HFFc6 (cell line): ENCODE measurements around the gene LZTS3. TPM values are rescaled to one million over a fixed set of nuclear protein-coding genes. Genes with fewer than 3 reads are reported as not detected.
"Not testable (repeated sequence)": the region's sequence is repeated elsewhere in the genome, so short reads cannot be mapped to it uniquely, and the experiment has no call there.

Experiments used
- DNase-seq: peaks from one replicate; pipeline ENCODE4 v3.0.0-alpha.2; 2018
- H3K27ac Mint-ChIP-seq: 2 replicates; pipeline ENCODE4 v1.8.0; 2020; ENCODE audit warnings: mild to moderate bottlenecking, mixed read lengths
- H3K27me3 Mint-ChIP-seq: 2 replicates; pipeline ENCODE4 v1.8.0; 2021; ENCODE audit warnings: mild to moderate bottlenecking, moderate library complexity, mixed read lengths; ENCODE audit not compliant: insufficient read depth
- H3K36me3 Mint-ChIP-seq: 2 replicates; pipeline ENCODE4 v1.8.0; 2021; ENCODE audit warnings: low read depth, mixed read lengths
- H3K4me1 Mint-ChIP-seq: 2 replicates; pipeline ENCODE4 v1.8.0; 2020; ENCODE audit warnings: low read depth, mixed read lengths
- H3K4me3 Mint-ChIP-seq: 2 replicates; pipeline ENCODE4 v1.8.0; 2020; ENCODE audit warnings: mild to moderate bottlenecking, moderate library complexity, mixed read lengths
- H3K9me3 Mint-ChIP-seq: 2 replicates; pipeline ENCODE4 v1.8.0; 2020; ENCODE audit warnings: mild to moderate bottlenecking, mixed read lengths
- CTCF ChIP-seq: fragments of 200-600 bp; sonication (generic); IDR thresholded peaks from 2 replicates; pipeline ENCODE4 v1.5.0; 2021; ENCODE audit warnings: antibody characterized with exemption, mild to moderate bottlenecking
- total RNA-seq, 6 experiments: library from RNA; stranded (reverse); fragmentation: NEBNext Ultra II Directional; extraction: Animal tissue kit (Norgen Biotek cat#: 25700); gene quantifications; 2 replicates in 1 of 6; 3 replicates in 5 of 6; pipeline ENCODE4 v1.2.3, GENCODE V29; 2021

The LZTS3 gene
- total RNA-seq, 6 experiments from 2014 or later = 2.7 to 6.1 (median 3.0) TPM

DNA sequence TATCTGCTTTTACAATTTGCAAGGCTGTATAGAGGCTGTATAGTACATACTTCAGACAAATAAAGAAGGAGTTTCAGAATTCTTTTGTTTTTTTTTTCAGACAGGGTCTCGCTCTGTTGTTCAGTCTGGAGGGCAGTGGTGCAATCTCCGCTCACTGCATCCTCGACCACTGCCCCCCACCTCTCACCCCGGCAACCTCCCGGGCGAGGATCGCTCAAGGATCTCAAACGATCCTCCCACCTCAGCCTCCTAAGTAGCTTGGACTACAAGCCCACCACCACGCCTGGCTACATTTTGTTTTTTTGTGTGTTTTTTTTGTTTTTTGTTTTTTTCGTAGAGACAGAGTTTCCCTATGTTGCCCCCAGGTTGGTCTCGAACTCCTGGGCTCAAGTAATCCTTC lies 15.5 kb downstream of the LZTS3 start:
- Mint-ChIP-seq H3K36me3 (peaks cover 12% of the 10 kb centered on the region; the same call in 1 of the 2 replicates), H3K27me3 (peaks cover 4% of the 10 kb centered on the region), H3K4me3 (peak overlapping the region; percentile 99), H3K4me1 (peaks cover 20% of the 10 kb centered on the region), H3K9me3 (no peaks in the 10 kb centered on the region), H3K27ac (peak overlapping the region; percentile 71)
- TF ChIP-seq CTCF = no peak
- no peak for DNase-seq

DNA sequence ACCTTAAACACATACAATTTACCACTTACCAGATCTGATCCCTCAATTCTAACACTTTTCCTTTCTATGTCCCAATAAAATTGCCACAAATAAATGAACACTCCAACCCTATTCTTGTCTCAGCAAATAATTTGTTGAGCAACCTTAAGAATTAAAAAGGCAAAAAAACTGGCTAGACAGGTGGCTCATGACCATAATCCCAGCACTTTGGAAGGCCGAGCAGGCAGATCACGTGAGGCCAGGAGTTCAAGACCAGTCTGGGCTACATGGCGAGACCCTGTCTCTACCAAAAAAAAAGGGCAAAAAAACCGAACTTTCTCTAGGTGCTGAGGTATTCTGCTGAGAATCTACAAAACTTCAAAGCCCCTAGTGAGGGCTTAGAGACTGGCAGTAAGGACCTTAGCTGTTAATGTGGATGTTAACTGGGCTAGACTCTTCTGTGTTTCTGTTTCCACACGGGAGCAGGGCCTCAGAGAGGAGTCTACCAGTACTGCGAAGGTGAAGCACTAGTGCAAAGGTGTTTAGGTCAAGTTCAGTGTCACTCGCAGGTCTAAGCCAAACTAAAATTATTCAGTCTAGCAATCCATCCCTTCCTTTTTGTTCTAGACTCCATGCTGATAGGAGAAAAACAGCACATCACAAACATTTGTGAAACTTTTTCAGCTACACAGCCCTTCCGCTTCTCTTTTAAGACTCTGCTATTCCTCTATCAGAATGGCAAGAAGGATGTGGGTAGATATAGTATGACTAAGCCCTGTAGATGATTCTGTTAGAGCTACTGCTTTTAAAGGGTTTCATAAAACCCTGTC lies 16.3 kb downstream of the LZTS3 start:
- no peak for DNase-seq
- Mint-ChIP-seq H3K4me1 (peaks cover 26% of the 10 kb centered on the region), H3K36me3 (peaks cover 12% of the 10 kb centered on the region; the same call in 1 of the 2 replicates), H3K9me3 (no peaks in the 10 kb centered on the region), H3K27ac (peak overlapping the region; percentile 71), H3K4me3 (peak overlapping the region; percentile 99), H3K27me3 (peaks cover 4% of the 10 kb centered on the region)
- TF ChIP-seq CTCF = no peak

DNA sequence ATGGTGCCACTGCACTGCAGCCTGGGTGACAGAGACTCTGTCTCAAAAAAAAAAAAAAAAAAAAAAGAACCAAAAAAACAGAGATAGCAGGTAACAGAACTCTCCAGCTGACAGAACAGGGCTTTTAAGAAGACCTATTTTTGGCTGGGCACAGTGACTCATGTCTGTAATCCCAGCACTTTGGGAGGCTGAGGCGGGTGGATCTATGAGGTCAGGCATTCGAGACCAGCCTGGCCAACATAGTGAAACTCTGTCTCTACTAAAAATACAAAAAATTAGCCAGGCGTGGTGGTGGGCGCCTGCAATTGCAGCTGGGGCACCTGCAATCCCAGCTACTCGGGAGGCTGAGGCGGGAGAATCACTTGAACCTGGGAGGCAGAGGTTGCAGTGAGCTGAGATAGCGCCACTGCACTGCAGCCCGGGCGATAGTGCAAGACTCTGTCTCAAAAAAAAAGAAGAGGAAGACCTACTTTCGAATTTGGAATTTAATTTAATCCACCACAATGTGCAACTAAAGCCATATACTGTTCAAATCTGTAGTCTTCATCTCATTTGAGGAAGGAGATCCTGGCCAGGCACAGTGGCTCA lies 21.2 kb downstream of the LZTS3 start:
- H3K27ac Mint-ChIP-seq = peak overlapping the region; percentile 40; the same call in 1 of the 2 replicates
- H3K9me3 Mint-ChIP-seq, H3K27me3 Mint-ChIP-seq, H3K4me3 Mint-ChIP-seq: not testable (repeated sequence)
- peaks cover 21% of the 10 kb centered on the region for H3K4me1 Mint-ChIP-seq
- peak; percentile 36 for DNase-seq
- H3K36me3 Mint-ChIP-seq = peaks cover 20% of the 10 kb centered on the region

GRCh38 chr20:3150908-3151307 lies 22.4 kb downstream of the LZTS3 start:
- Mint-ChIP-seq H3K27ac (no peak overlapping the region), H3K27me3 (no peaks in the 10 kb centered on the region), H3K4me1 (peaks cover 11% of the 10 kb centered on the region), H3K4me3 (no peak overlapping the region), H3K9me3 (no peaks in the 10 kb centered on the region), H3K36me3 (peaks cover 29% of the 10 kb centered on the region)
- DNase-seq = no peak
- TF ChIP-seq CTCF = no peak

DNA sequence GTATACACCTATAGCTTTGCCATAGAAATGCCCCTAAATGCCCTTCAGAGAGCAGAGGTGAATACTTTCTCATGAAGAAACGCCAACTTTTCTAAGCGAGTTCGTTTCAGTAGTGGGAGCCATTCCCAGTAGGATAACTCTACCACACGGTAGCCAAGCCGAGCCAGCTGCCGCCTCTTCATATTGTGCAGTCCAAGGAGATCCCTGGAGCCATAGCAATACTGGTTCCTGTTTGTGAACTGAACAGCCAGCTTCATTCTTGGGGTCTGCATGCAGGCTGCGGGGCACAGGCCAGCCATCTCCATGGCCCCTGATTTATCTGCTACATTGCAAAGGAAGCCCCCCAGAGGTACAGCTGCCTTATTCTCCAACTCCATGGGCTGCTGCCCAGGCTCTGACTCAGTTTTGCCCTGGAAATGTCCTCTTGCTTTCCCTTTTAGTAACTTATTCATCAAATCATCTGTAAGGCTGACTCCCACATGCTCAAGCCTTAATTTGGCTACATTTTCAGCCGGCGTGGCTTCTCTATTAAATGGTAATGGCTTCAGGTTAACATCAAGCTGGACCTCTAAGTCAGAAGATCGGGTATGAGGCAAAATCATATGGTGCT lies 26.5 kb downstream of the LZTS3 start:
- Mint-ChIP-seq H3K27me3 (no peaks in the 10 kb centered on the region), H3K27ac (no peak overlapping the region), H3K4me3 (no peak overlapping the region), H3K9me3 (no peaks in the 10 kb centered on the region), H3K4me1 (peaks cover 4% of the 10 kb centered on the region), H3K36me3 (peaks cover 41% of the 10 kb centered on the region)
- TF ChIP-seq CTCF = no peak
- no peak for DNase-seq

- Mint-ChIP-seq H3K4me3 (no peak overlapping the region), H3K36me3 (peaks cover 17% of the 10 kb centered on the region), H3K27ac (no peak overlapping the region), H3K4me1 (no peaks in the 10 kb centered on the region), H3K27me3 (no peaks in the 10 kb centered on the region), H3K9me3 (no peaks in the 10 kb centered on the region)
- TF ChIP-seq CTCF = no peak
- DNase-seq = no peak
Observed at GRCh38 chr20:3141757-3142156, 31.6 kb downstream of the LZTS3 start.
